Raji (cell line): ENCODE data around the gene UBE2L3.
"Not testable (repeated sequence)": the region's sequence is repeated elsewhere in the genome, so short reads cannot be mapped to it uniquely, and the experiment has no call there.

Source experiments
- POLR2A ChIP-seq: IDR thresholded peaks from 2 replicates; pipeline ENCODE4 v1.6.1; 2011; ENCODE audit warnings: low read depth, low read length, control low read depth; ENCODE audit not compliant: insufficient read depth

Gene UBE2L3

GRCh38 chr22:21567456-21568346, at the start of gene UBE2L3:
Gene UBE2L3, plus strand, starts transcription at chr22:21567714. Its CDS starts 31 bp downstream, at chr22:21567745.
- peak; percentile 79 for TF ChIP-seq POLR2A

DNA sequence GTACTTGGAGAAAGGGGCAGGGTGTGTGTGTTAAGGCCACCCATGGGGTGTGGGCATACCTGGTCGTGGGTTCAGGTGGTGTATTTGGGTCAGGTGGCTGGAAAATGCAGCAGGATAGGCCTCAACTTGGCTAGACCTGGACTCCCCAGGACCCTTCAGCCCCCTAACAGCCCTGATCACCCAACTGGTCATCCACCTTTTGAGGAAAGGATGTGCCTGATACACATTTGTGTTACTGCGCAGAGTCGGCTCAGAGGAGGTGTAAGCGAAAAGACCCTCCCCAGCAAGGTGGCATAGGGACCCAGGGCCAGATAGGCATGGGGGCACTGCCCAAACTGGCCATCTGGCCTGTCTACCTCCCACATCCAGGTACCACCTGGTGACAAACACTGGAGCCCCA, 16.2 kb upstream of the UBE2L3 start, which contains the start of gene RIMBP3C:
RIMBP3C (minus strand) TSS at position 101 of the 400 bp plus-strand sequence. CDS start 485 bp downstream, outside the sequence.
- not testable (repeated sequence) for TF ChIP-seq POLR2A

GRCh38 chr22:21563912-21564311, 3.6 kb upstream of the UBE2L3 start:
- TF ChIP-seq POLR2A: no peak

DNA sequence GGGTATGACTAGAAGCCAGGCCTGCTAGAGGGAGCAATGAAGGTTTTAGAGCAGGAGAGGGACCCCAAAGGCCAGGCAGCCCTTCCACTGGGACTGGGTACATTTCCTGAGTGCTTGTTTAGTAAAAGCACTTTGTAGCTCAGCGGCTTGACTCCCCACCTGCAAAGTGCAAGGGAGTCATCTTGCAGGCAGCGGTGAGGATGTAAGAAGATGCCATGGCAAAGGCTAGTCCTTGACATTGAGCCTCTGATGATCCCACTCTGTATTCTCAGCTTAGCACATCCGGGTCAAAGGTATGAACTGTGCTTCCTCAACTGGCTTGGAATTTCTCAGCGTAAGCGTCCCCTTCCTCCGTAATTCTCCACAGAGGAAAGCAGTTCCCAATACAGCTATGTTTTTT, 3.1 kb upstream of the UBE2L3 start:
- no peak for TF ChIP-seq POLR2A

- TF ChIP-seq POLR2A: 0 out of 2 replicates have a peak, but pooled peaks have one; percentile 21
Measured at GRCh38 chr22:21568347-21569075, 997 bp downstream of the UBE2L3 start.

GRCh38 chr22:21569459-21570170, 2.1 kb downstream of the UBE2L3 start:
- TF ChIP-seq POLR2A: no peak

DNA sequence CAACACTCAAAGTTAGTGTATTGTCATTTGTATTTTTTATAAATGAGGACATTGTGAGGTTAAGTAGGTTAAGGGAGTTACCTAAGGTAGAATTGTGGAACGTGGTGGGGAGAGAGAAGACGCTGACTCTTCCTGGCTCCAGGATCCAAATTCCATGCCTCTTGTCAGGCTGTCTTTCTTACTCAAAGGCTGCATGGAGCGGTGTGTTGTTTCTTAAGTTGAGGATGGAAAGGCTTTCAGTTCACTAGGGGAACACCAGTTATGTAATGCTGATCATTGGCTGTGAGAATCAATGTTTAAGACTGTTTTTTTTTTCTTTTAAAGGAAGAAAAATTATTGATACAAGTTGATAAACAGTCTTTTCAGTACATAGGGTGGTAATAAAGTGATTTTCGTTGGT, 2.9 kb downstream of the UBE2L3 start:
- no peak for TF ChIP-seq POLR2A

DNA sequence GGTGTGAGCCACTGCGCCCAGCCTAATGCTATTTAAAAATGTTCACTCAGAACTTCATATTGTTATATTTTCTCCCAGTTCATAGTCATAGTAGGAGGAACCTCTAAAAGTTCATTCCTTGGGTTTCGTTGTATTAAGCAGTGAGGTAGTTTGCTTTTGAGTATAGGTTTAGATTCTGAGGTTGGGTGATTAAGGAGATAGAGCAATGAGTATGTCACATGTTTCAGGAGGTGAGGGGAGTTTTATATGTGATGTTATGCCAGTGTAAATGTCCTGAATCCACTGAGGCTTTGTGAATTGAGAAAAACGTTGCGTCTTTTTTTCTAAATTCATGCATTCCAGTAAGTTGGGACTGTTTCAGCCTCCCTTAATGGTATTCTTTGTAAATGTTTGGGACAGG, 4.2 kb downstream of the UBE2L3 start:
- no peak for TF ChIP-seq POLR2A

- TF ChIP-seq POLR2A: no peak
Measured at GRCh38 chr22:21573293-21573734, 5.8 kb downstream of the UBE2L3 start.

- TF ChIP-seq POLR2A: no peak
Measured at GRCh38 chr22:21573750-21574494, 6.4 kb downstream of the UBE2L3 start.

DNA sequence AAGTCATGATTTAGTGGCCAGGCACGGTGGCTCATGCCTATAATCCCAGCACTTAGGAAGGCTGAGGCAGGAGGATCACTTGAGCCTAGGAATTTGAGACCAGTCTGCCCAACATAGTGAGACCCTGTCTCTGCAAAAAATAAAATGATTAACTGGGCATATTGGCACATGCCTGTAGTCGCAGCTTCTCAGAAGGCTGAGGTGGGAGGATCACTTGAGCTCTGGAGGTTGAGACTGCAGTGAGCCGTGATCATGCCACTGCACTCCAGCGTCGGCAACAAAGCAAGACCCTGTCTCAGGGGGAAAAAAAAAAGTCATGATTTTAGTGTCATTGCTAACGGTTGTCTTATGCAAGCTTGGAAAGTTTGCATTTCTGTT, 11.9 kb downstream of the UBE2L3 start:
- TF ChIP-seq POLR2A: no peak

DNA sequence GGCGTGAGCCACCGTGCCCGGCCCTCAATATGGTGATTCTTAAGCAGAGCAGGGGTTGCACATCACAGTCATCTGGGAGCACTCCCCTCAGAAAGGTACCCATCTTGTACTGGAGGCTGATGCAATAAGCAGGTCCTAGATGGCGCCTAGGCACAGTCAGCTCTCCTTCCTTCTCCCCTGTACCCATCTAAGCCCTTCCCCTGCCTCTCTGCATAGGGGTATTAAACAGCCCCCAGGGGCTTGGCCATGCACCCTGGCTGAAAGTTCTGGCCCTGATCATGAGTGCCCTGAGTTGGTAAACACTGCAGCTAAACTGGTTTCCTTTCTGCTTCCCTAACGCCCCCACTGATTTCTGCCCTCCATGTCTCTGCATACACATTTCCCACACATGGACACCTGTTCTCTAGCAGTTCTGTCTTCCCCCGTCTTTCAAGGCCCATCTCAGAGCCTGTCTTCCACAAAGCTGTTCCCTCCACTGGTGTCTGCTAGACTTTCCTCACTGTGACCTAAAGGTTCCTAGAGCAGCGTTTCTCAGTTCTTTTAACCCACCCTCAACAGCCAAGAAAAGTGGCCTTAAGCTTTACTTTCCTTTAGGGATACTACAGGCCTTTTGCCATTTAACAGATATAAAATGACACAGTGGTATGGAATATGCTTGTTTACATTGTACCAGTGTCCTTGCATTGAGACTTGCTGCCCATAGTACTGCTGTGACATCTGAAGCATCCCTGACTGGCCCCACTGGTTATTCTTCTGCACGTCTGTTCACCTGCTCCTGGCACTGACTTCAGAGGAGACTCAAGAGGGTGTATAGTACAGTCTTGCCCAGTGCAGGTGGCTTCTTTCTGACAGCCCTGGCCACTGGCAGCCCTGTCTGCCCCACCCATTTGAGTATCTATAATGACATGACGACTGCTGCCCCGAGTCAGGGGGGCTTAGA, 15.6 kb downstream of the UBE2L3 start:
- TF ChIP-seq POLR2A: no peak

DNA sequence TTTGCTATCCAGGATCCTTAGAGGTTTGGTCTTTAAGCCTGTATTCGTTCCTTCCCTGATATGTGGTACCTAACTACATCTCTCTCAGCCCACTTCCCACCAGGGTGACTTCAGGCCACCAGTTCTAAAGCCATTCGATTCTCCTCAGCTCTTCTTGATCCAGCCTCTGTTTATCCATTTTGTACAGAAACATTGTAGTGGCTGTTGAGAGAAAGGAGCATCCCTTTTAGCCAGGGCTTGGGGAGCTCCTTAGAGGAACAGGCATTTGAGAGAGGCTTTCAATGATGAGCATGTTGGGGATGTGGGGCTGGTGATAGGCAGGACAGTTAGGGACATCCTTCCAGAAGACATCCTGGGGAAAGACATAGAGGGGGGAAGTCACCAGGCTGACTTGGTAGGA, 17.9 kb downstream of the UBE2L3 start:
- no peak for TF ChIP-seq POLR2A
